ENCODE measurements around the gene MTIF3. TPM values are rescaled to one million over a fixed set of nuclear protein-coding genes. Genes with fewer than 3 reads are reported as not detected.

The MTIF3 gene
- 38.2 and 51.2 TPM in 2 replicates for total RNA-seq (2014; rRNA removed; shearing (Covaris generic))

GRCh38 chr13:27449936-27450828, at the start of gene MTIF3:
Gene MTIF3, minus strand, starts transcription at chr13:27450564. Its CDS starts 10,116 bp downstream, at chr13:27440448.
- no peaks in the 10 kb centered on the region for H3K4me1 ChIP-seq
- H3K27ac ChIP-seq, result peak within 1 kb of the TSS; percentile 44
- peak; percentile 94 for DNase-seq
- H3K4me3 ChIP-seq, result peak within 1 kb of the TSS; percentile 70
- no peaks in the 10 kb centered on the region for H3K36me3 ChIP-seq
- no peaks in the 10 kb centered on the region for H3K9me3 ChIP-seq (replicated peaks)
- no peaks in the 10 kb centered on the region for H3K27me3 ChIP-seq

- Histone ChIP-seq H3K36me3 (no peaks in the 10 kb centered on the region), H3K27ac (no peak overlapping the region), H3K27me3 (peaks cover 11% of the 10 kb centered on the region; the same call in 1 of the 2 replicates), H3K9me3 (replicated peaks) (no peaks in the 10 kb centered on the region), H3K4me3 (no peak overlapping the region), H3K4me1 (no peaks in the 10 kb centered on the region)
- DNase-seq, result no peak
Observed at GRCh38 chr13:27497563-27498230, 47.3 kb upstream of the MTIF3 start.

- no peaks in the 10 kb centered on the region for H3K9me3 ChIP-seq (replicated peaks)
- H3K36me3 ChIP-seq, result no peaks in the 10 kb centered on the region
- H3K27ac ChIP-seq, result no peak overlapping the region
- peaks cover 11% of the 10 kb centered on the region; the same call in 1 of the 2 replicates for H3K27me3 ChIP-seq
- no peaks in the 10 kb centered on the region for H3K4me1 ChIP-seq
- no peak overlapping the region for H3K4me3 ChIP-seq
- DNase-seq, result no peak
Observed at GRCh38 chr13:27496536-27497273, 46.3 kb upstream of the MTIF3 start.

GRCh38 chr13:27496006-27496405, 45.6 kb upstream of the MTIF3 start:
- H3K36me3 ChIP-seq, result no peaks in the 10 kb centered on the region
- DNase-seq, result no peak
- no peaks in the 10 kb centered on the region for H3K9me3 ChIP-seq (replicated peaks)
- H3K4me1 ChIP-seq, result no peaks in the 10 kb centered on the region
- H3K27ac ChIP-seq, result no peak overlapping the region
- H3K4me3 ChIP-seq, result no peak overlapping the region
- peaks cover 11% of the 10 kb centered on the region; the same call in 1 of the 2 replicates for H3K27me3 ChIP-seq

GRCh38 chr13:27495551-27495950, 45.2 kb upstream of the MTIF3 start:
- Histone ChIP-seq H3K9me3 (replicated peaks) (no peaks in the 10 kb centered on the region), H3K4me3 (no peak overlapping the region), H3K27ac (no peak overlapping the region), H3K27me3 (peaks cover 9% of the 10 kb centered on the region; the same call in 1 of the 2 replicates), H3K36me3 (no peaks in the 10 kb centered on the region), H3K4me1 (no peaks in the 10 kb centered on the region)
- DNase-seq, result no peak

GRCh38 chr13:27493981-27494380, 43.6 kb upstream of the MTIF3 start:
- Histone ChIP-seq H3K9me3 (replicated peaks) (no peaks in the 10 kb centered on the region), H3K36me3 (no peaks in the 10 kb centered on the region), H3K27ac (no peak overlapping the region), H3K4me1 (no peaks in the 10 kb centered on the region), H3K27me3 (0 out of 2 replicates have a peak, but pooled peaks cover 3% of the 10 kb centered on the region), H3K4me3 (no peak overlapping the region)
- no peak for DNase-seq

GRCh38 chr13:27489456-27489855, 39.1 kb upstream of the MTIF3 start:
- Histone ChIP-seq H3K27me3 (peaks cover 7% of the 10 kb centered on the region; the same call in 1 of the 2 replicates), H3K27ac (no peak overlapping the region), H3K36me3 (no peaks in the 10 kb centered on the region), H3K4me1 (no peaks in the 10 kb centered on the region), H3K9me3 (replicated peaks) (no peaks in the 10 kb centered on the region), H3K4me3 (no peak overlapping the region)
- DNase-seq, result no peak

GRCh38 chr13:27487776-27488175, 37.4 kb upstream of the MTIF3 start:
- Histone ChIP-seq H3K36me3 (no peaks in the 10 kb centered on the region), H3K27me3 (peaks cover 4% of the 10 kb centered on the region; the same call in 1 of the 2 replicates), H3K4me1 (no peaks in the 10 kb centered on the region), H3K27ac (no peak overlapping the region), H3K9me3 (replicated peaks) (no peaks in the 10 kb centered on the region), H3K4me3 (no peak overlapping the region)
- DNase-seq, result no peak

- H3K27me3 ChIP-seq, result peaks cover 4% of the 10 kb centered on the region; the same call in 1 of the 2 replicates
- no peak for DNase-seq
- no peaks in the 10 kb centered on the region for H3K9me3 ChIP-seq (replicated peaks)
- no peak overlapping the region for H3K27ac ChIP-seq
- no peaks in the 10 kb centered on the region for H3K4me1 ChIP-seq
- no peaks in the 10 kb centered on the region for H3K36me3 ChIP-seq
- no peak overlapping the region for H3K4me3 ChIP-seq
Observed at GRCh38 chr13:27483421-27483820, 33.1 kb upstream of the MTIF3 start.

- DNase-seq, result no peak
- Histone ChIP-seq H3K36me3 (no peaks in the 10 kb centered on the region), H3K27me3 (no peaks in the 10 kb centered on the region; the same call in 1 of the 2 replicates), H3K9me3 (replicated peaks) (no peaks in the 10 kb centered on the region), H3K4me3 (no peak overlapping the region), H3K27ac (no peak overlapping the region), H3K4me1 (no peaks in the 10 kb centered on the region)
Observed at GRCh38 chr13:27482983-27483382, 32.6 kb upstream of the MTIF3 start.

GRCh38 chr13:27481766-27482165, 31.4 kb upstream of the MTIF3 start:
- Histone ChIP-seq H3K36me3 (no peaks in the 10 kb centered on the region), H3K27me3 (peaks cover 2% of the 10 kb centered on the region; the same call in 1 of the 2 replicates), H3K4me1 (no peaks in the 10 kb centered on the region), H3K27ac (no peak overlapping the region), H3K9me3 (replicated peaks) (no peaks in the 10 kb centered on the region), H3K4me3 (no peak overlapping the region)
- DNase-seq, result peak; percentile 57 to 73

GRCh38 chr13:27476943-27477703, 26.8 kb upstream of the MTIF3 start:
- no peak for DNase-seq
- no peaks in the 10 kb centered on the region for H3K9me3 ChIP-seq (replicated peaks)
- H3K27me3 ChIP-seq, result peaks cover 4% of the 10 kb centered on the region; the same call in 1 of the 2 replicates
- H3K4me1 ChIP-seq, result no peaks in the 10 kb centered on the region
- H3K36me3 ChIP-seq, result no peaks in the 10 kb centered on the region
- no peak overlapping the region for H3K27ac ChIP-seq
- no peak overlapping the region for H3K4me3 ChIP-seq

GRCh38 chr13:27474751-27475268, 24.4 kb upstream of the MTIF3 start:
- no peak for DNase-seq

GRCh38 chr13:27472941-27473340, 22.6 kb upstream of the MTIF3 start:
- no peak for DNase-seq
- H3K27me3 ChIP-seq, result peaks cover 9% of the 10 kb centered on the region
- H3K27ac ChIP-seq, result no peak overlapping the region
- no peak overlapping the region for H3K4me3 ChIP-seq
- H3K4me1 ChIP-seq, result no peaks in the 10 kb centered on the region
- no peaks in the 10 kb centered on the region for H3K9me3 ChIP-seq (replicated peaks)
- H3K36me3 ChIP-seq, result no peaks in the 10 kb centered on the region

More at GRCh38 chr13:27474751-27475268, 24.4 kb upstream of the MTIF3 start:
- no peak overlapping the region for H3K27ac ChIP-seq
- peaks cover 4% of the 10 kb centered on the region; the same call in 1 of the 2 replicates for H3K27me3 ChIP-seq
- no peaks in the 10 kb centered on the region for H3K36me3 ChIP-seq
- no peak overlapping the region for H3K4me3 ChIP-seq
- no peaks in the 10 kb centered on the region for H3K9me3 ChIP-seq (replicated peaks)
- no peaks in the 10 kb centered on the region for H3K4me1 ChIP-seq
